Calu3 (cell line): ENCODE results near the gene EPHB6. TPM values are rescaled to one million over a fixed set of nuclear protein-coding genes. Genes with fewer than 3 reads are reported as not detected.

Source experiments
- BruUV-seq: library from RNA; stranded (reverse); fragments of 400-500 nt; replicated peaks from 2 replicates; lab custom pipeline; 2021; lab: Mats Ljungman, UMichigan
- CTCF ChIA-PET: fragments of 300-600 bp; sonication (Branson Sonifier 250); formaldehyde crosslinking; loops from one replicate; lab custom pipeline; 2022; ENCODE audit warnings: antibody characterized with exemption; lab: Charles Lee
- DNase-seq: peaks from one replicate; pipeline ENCODE4 v3.0.0; 2022
- H3K27ac Mint-ChIP-seq: one replicate; pipeline ENCODE4 v1.8.0; 2022; ENCODE audit warnings: mixed read lengths; ENCODE audit not compliant: unreplicated experiment
- H3K27me3 Mint-ChIP-seq: one replicate; pipeline ENCODE4 v1.8.0; 2022; ENCODE audit warnings: mixed read lengths; ENCODE audit not compliant: unreplicated experiment
- H3K36me3 Mint-ChIP-seq: one replicate; pipeline ENCODE4 v1.8.0; 2022; ENCODE audit warnings: mild to moderate bottlenecking, moderate library complexity, mixed read lengths; ENCODE audit not compliant: insufficient read depth, unreplicated experiment
- H3K4me1 Mint-ChIP-seq: one replicate; pipeline ENCODE4 v1.8.0; 2022; ENCODE audit warnings: mild to moderate bottlenecking, low read depth, mixed read lengths; ENCODE audit not compliant: unreplicated experiment
- H3K4me3 Mint-ChIP-seq: one replicate; pipeline ENCODE4 v1.8.0; 2022; ENCODE audit warnings: mild to moderate bottlenecking, low read depth, moderate library complexity, mixed read lengths; ENCODE audit not compliant: unreplicated experiment
- H3K9me3 Mint-ChIP-seq: one replicate; pipeline ENCODE4 v1.8.0; 2022; ENCODE audit warnings: low read depth, mixed read lengths; ENCODE audit not compliant: unreplicated experiment
- CTCF ChIP-seq: fragments of 200-600 bp; IDR thresholded peaks from one replicate; pipeline ENCODE4 v1.8.0; 2022; ENCODE audit warnings: antibody characterized with exemption; ENCODE audit not compliant: unreplicated experiment
- intact Hi-C: fragments of 100-400 bp; cut with micrococcal nuclease; formaldehyde crosslinking; loops from one replicate; pipeline ENCODE4 v1.10.0; 2022; ENCODE audit not compliant: unreplicated experiment
- total RNA-seq: library from RNA; stranded (reverse); gene quantifications from 2 replicates; pipeline ENCODE4 v1.2.3, GENCODE V29; 2022

The EPHB6 gene
- total RNA-seq, 1 experiment from 2014 or later, result 3.0 TPM

- CTCF ChIA-PET, result no interaction called here
- intact Hi-C loops, result no loop called here
- H3K4me1 Mint-ChIP-seq, result no peaks in the 10 kb centered on the region
- no peaks in the 10 kb centered on the region for H3K9me3 Mint-ChIP-seq
- no peak for TF ChIP-seq CTCF
- no peaks in the 10 kb centered on the region for H3K36me3 Mint-ChIP-seq
- H3K27me3 Mint-ChIP-seq, result peaks cover 61% of the 10 kb centered on the region
- no peak overlapping the region for H3K4me3 Mint-ChIP-seq
- no peak overlapping the region for H3K27ac Mint-ChIP-seq
- BruUV-seq, result no TSS peak
- DNase-seq, result no peak
Observed at GRCh38 chr7:142868188-142868985, 13.5 kb downstream of the EPHB6 start.

- H3K27ac Mint-ChIP-seq, result no peak overlapping the region
- DNase-seq, result no peak
- no peaks in the 10 kb centered on the region for H3K36me3 Mint-ChIP-seq
- no peaks in the 10 kb centered on the region for H3K9me3 Mint-ChIP-seq
- CTCF ChIA-PET, result no interaction called here
- H3K27me3 Mint-ChIP-seq, result peaks cover 61% of the 10 kb centered on the region
- H3K4me1 Mint-ChIP-seq, result no peaks in the 10 kb centered on the region
- no TSS peak for BruUV-seq
- intact Hi-C loops, result no loop called here
- TF ChIP-seq CTCF, result no peak
- H3K4me3 Mint-ChIP-seq, result no peak overlapping the region
Observed at GRCh38 chr7:142868986-142869415, 14.1 kb downstream of the EPHB6 start.

- no peaks in the 10 kb centered on the region for H3K9me3 Mint-ChIP-seq
- no peak for DNase-seq
- intact Hi-C loops, result no loop called here
- H3K36me3 Mint-ChIP-seq, result no peaks in the 10 kb centered on the region
- no peak overlapping the region for H3K27ac Mint-ChIP-seq
- H3K4me3 Mint-ChIP-seq, result no peak overlapping the region
- CTCF ChIA-PET, result no interaction called here
- H3K27me3 Mint-ChIP-seq, result peaks cover 61% of the 10 kb centered on the region
- no peak for TF ChIP-seq CTCF
- BruUV-seq, result no TSS peak
- H3K4me1 Mint-ChIP-seq, result no peaks in the 10 kb centered on the region
Observed at GRCh38 chr7:142869434-142869833, 14.6 kb downstream of the EPHB6 start.

GRCh38 chr7:142870147-142870559, 15.3 kb downstream of the EPHB6 start:
- CTCF ChIA-PET, result no interaction called here
- H3K27ac Mint-ChIP-seq, result no peak overlapping the region
- H3K27me3 Mint-ChIP-seq, result peaks cover 61% of the 10 kb centered on the region
- no peak overlapping the region for H3K4me3 Mint-ChIP-seq
- no peaks in the 10 kb centered on the region for H3K4me1 Mint-ChIP-seq
- DNase-seq, result no peak
- no peaks in the 10 kb centered on the region for H3K9me3 Mint-ChIP-seq
- intact Hi-C loops, result no loop called here
- BruUV-seq, result no TSS peak
- no peaks in the 10 kb centered on the region for H3K36me3 Mint-ChIP-seq
- TF ChIP-seq CTCF, result no peak
